Lung (tissue), 12 donors: Measurements from ENCODE around the gene ULK4. TPM values are rescaled to one million over a fixed set of nuclear protein-coding genes. Genes with fewer than 3 reads are reported as not detected.

Experiments
- ATAC-seq: fragments of 200-7000 bp; cut with Tn5 transposase; one replicate; pipeline ENCODE4 v1.9.1; 2020; ENCODE audit warnings: moderate number of reproducible peaks; ENCODE audit not compliant: insufficient read depth, low FRiP score
- DNase-seq, 3 donors: peaks; one replicate each; pipeline ENCODE4 v3.0.0-alpha.2; 2013 to 2017
- H3K27ac ChIP-seq, 2 donors: one replicate each; pipeline ENCODE4 v1.5.1; 2013; ENCODE audit warnings: mild to moderate bottlenecking in 2 of 2, moderate library complexity in 2 of 2, control low read depth in 1 of 2, inconsistent platforms in 1 of 2, low read depth in 1 of 2, low read length in 1 of 2
- H3K27me3 ChIP-seq, 3 donors: one replicate each; pipeline ENCODE4 v1.5.1; 2013; ENCODE audit warnings: low read length in 2 of 3; ENCODE audit not compliant: control insufficient read depth in 3 of 3, insufficient read depth in 3 of 3
- H3K36me3 ChIP-seq, 4 donors: one replicate each; pipeline ENCODE4 v1.5.1; 2013; ENCODE audit warnings: low read length in 4 of 4, mild to moderate bottlenecking in 1 of 4, moderate library complexity in 1 of 4; ENCODE audit not compliant: control insufficient read depth in 4 of 4, insufficient read depth in 4 of 4
- H3K4me1 ChIP-seq, 5 donors: one replicate each; pipeline ENCODE4 v1.5.1; 2013; ENCODE audit warnings: low read length in 5 of 5, mild to moderate bottlenecking in 2 of 5, moderate library complexity in 1 of 5; ENCODE audit not compliant: control insufficient read depth in 5 of 5, insufficient read depth in 5 of 5
- H3K4me3 ChIP-seq: one replicate; pipeline ENCODE4 v1.5.1; 2013; ENCODE audit warnings: mild to moderate bottlenecking, control low read depth, moderate library complexity
- H3K9ac ChIP-seq, 2 donors: one replicate each; pipeline ENCODE4 v1.5.1; 2013; ENCODE audit warnings: low read length in 2 of 2, control low read depth in 1 of 2; ENCODE audit not compliant: insufficient read depth in 1 of 2
- H3K9me3 ChIP-seq, 4 donors: one replicate each; pipeline ENCODE4 v1.5.1; 2013; ENCODE audit warnings: low read length in 3 of 4, mild to moderate bottlenecking in 1 of 4, moderate library complexity in 1 of 4; ENCODE audit not compliant: control insufficient read depth in 4 of 4, insufficient read depth in 3 of 4
- CTCF ChIP-seq: IDR thresholded peaks from 2 replicates; pipeline ENCODE4 v1.5.1; 2012; ENCODE audit warnings: mild to moderate bottlenecking; ENCODE audit errors: control extremely low read depth, extremely low read depth
- WGBS, 2 donors: extraction: QIAGEN DNeasy Blood & Tissue Kit; methylation state at CpG; one replicate each; pipeline ENCODE4 v1.1.7; 2013; 5-methylcytosine and 5-hydroxymethylcytosine counted together
- polyA plus RNA-seq, 2 donors: library from polyadenylated mRNA; stranded (reverse); fragments of 200-250 nt; gene quantifications; one replicate each; pipeline ENCODE4 v1.2.1, GENCODE V29; 2013
- total RNA-seq, 2 donors: library from RNA; depleted of rRNA in 1 of 2; stranded (reverse); fragments of >200 nt in 1 of 2; gene quantifications; one replicate each; pipeline ENCODE4 v1.2.1, GENCODE V29; 2014 to 2021
- donor health status: control.
- donor health status: control.
- donor health status: Bipolar disorder and iron deficiency.
- donor health status: healthy.
- donor health status: DM: yes; HTN: yes; CAD: no.

ULK4 gene
- total and polyA plus RNA-seq, 4 donors = 2.8 to 56.0 (median 12.6) TPM

GRCh38 chr3:41999909-42000308 lies 38.0 kb upstream of the ULK4 start:
- Histone ChIP-seq H3K27ac (no peak overlapping the region), H3K4me3 (no peak overlapping the region), H3K36me3 (no peaks in the 10 kb centered on the region), H3K9me3 (peaks cover 0 to 3% (median 0%) of the 10 kb centered on the region in 4 donors), H3K9ac (no peak overlapping the region), H3K27me3 (no peaks in the 10 kb centered on the region), H3K4me1 (peaks cover 0 to 11% (median 9%) of the 10 kb centered on the region in 5 donors)
- TF ChIP-seq CTCF = no peak
- no peak for ATAC-seq
- no peak for DNase-seq
- WGBS, 2 donors = 92 to 95% methylated on average over 1 of the region's 1 CpG

- H3K27ac ChIP-seq = no peak overlapping the region
- no peak overlapping the region for H3K4me3 ChIP-seq
- DNase-seq (peak; percentile 32 to 65 (median 64)), ATAC-seq (no peak)
- H3K4me1 ChIP-seq = peaks cover 0 to 11% (median 9%) of the 10 kb centered on the region in 5 donors
- TF ChIP-seq CTCF = no peak
- no peak overlapping the region for H3K9ac ChIP-seq
- 49% methylated on average over 6 of the region's 6 CpGs for WGBS, 2 donors
- no peaks in the 10 kb centered on the region for H3K27me3 ChIP-seq
- peaks cover 0 to 3% (median 0%) of the 10 kb centered on the region in 4 donors for H3K9me3 ChIP-seq
- no peaks in the 10 kb centered on the region for H3K36me3 ChIP-seq
Measured at GRCh38 chr3:41997702-41998550, 36.0 kb upstream of the ULK4 start.

- no peak overlapping the region for H3K27ac ChIP-seq
- 82 to 88% methylated on average over 3 of the region's 3 CpGs for WGBS, 2 donors
- no peaks in the 10 kb centered on the region for H3K9me3 ChIP-seq
- H3K27me3 ChIP-seq = no peaks in the 10 kb centered on the region
- H3K9ac ChIP-seq = no peak overlapping the region
- no peak overlapping the region for H3K4me3 ChIP-seq
- H3K36me3 ChIP-seq = no peaks in the 10 kb centered on the region
- ATAC-seq = no peak
- no peak for TF ChIP-seq CTCF
- H3K4me1 ChIP-seq = peaks cover 0 to 1% (median 0%) of the 10 kb centered on the region in 5 donors
- no peak for DNase-seq
Measured at GRCh38 chr3:41991437-41991836, 29.5 kb upstream of the ULK4 start.
